ENCODE measurements around the gene DNAH14.

Gene DNAH14

DNA sequence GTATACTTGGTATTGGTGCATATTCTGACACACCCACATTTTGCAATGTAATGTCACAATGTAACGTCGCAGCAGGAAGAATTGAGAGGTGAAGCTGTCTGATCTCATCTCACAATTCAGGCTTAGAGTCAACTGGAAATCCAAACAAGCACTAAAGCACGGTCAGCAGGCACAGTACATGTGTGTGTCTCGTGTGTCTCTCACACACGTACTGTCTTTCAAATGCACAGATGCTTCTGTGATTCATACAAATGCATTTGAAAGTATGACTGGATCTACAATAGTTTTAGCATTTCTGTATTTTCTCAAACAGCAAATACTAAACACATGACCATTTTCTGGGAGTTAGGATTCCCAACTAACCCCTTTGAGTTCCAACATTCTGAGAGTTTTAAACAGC lies 471.5 kb downstream of the DNAH14 start:
- DNase-seq (ENCODE audit: low read depth in 2 of 2), result no peak

DNA sequence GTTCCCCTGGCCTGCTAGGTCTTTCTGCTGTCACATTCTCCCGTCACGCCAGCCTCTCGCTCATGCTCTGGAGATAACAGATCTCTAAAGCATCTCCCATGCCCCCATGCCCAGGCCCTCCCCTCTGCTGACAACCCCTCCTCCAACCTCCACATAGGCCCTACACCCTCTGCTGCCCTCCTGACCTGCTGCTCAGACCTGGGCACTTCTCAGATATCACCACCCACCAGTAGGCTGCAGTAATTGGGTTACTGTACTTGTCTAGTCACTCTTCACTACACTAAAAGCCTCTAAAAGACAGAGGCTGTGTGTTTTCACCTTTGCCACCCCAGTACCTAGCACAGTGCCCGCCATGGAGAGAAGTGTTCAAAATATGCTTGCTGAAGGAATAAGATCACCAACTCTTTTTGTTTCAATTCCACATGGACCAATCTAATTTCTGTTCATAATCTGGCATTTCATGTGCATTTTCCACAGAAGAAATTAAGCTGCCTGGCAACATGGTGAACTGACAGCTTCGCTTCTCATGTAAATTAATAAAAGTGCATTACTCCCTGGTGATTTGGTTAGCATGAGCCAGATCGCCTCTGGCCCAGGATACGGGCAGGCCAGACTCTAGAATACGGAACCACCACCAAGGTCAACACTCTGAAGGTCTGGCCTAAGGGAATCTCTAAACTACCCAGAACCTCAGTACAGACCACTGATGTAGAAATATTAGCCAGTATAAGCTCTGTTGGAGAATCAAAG lies 477.7 kb downstream of the DNAH14 start:
- no peak for DNase-seq (ENCODE audit: low read depth in 2 of 2)

DNA sequence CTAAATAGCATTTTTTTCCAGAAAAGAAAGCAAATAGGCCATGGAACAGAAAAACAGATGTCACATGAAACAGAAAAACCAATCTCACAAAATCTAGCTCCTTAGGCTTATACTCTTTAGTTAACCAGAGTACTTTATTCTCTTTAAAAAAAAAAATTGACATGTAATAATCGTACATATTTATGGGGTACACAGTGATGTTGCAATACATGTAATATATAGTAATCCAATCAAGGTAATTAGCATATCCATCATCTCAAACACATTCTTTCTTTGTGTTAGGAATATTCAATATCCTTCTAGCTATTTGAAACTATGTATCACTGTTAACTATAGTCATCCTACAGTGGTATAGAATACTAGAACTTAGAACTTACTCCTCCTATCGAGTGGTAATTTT lies 478.3 kb downstream of the DNAH14 start:
- no peak for DNase-seq (ENCODE audit: low read depth in 2 of 2)

DNA sequence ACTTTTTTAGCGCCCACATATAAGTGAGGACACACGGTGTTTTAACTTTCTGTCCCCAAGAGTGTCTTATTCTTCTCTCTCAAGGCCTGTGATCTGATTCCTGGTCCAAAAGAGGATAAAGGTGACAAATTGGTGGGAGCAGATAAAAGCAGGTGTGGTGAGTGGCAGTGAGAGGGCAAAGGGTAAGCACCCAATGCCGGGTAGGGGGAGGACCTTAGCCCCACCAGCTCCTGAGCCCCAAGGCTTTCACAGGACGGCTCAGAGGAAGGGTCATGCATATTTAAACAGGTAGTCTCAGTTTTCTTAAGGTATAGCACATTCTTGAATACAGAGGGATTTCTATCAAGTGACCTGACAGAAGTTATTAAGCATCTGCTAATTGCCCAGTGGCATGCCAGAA lies 478.8 kb downstream of the DNAH14 start:
- DNase-seq (ENCODE audit: low read depth in 2 of 2), result no peak

GRCh38 chr1:225409051-225409450 lies 479.6 kb downstream of the DNAH14 start:
- no peak for DNase-seq (ENCODE audit: low read depth in 2 of 2)

DNA sequence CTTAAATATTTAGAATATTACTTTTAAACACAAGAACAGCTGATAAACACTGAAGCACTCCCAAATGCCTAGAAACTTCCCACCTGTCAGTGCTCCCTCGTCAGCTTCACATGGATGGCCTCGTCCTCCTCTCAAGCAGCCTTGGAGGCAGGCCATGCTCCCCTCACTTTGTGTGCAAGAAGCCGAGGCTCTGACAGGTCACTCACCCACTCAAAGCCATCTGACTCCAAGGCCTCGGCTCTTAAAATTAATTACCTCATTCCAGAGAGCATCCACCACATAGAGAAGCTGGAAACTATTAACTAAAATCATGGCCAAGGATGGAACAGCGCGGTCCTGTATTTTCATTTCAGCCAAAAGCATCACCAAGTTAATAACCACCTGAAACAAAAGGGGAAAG lies 480.6 kb downstream of the DNAH14 start:
- DNase-seq (ENCODE audit: low read depth in 2 of 2), result no peak

DNA sequence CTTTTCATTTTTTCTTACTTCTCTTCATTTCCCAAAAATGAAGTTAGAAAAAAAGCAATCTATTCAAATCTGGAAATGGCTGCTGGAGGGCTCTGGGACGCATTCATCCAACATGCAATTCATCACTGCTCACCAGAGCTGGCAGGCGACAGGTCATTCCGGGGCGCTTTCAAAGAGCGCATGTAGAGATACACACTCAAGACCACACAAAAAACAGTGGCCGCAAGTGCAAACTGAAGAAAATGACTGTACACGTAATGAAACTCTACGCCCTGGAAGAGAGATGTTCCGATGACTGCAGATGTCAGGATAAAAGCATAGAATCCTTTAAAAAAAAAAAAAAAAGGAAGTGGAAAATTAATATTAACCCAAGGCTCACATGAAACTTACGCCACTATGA lies 482.8 kb downstream of the DNAH14 start:
- no peak for DNase-seq (ENCODE audit: low read depth in 2 of 2)

GRCh38 chr1:225412803-225413351 lies 483.4 kb downstream of the DNAH14 start:
- no peak for DNase-seq (ENCODE audit: low read depth in 2 of 2)

- no peak for DNase-seq (ENCODE audit: low read depth in 2 of 2)
Observed at GRCh38 chr1:225413708-225414375, 484.4 kb downstream of the DNAH14 start.

DNA sequence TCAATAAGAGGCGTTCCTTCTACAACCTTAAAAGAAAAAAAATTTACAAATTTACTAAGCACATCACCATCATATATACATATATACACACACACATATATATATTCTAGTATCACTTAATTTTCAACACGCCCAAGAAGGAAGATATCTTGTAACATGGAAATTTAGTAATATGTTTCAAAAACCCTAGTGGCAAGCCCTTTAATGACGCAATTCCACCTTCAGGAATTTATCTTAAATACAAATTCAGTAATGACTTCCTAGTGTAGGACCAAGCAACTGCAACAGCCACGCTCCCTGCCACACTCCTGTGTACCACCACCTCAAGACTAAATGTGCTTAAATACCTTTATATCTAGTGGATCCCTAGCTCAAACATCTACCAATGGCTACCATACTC lies 485.8 kb downstream of the DNAH14 start:
- no peak for DNase-seq (ENCODE audit: low read depth in 2 of 2)

DNA sequence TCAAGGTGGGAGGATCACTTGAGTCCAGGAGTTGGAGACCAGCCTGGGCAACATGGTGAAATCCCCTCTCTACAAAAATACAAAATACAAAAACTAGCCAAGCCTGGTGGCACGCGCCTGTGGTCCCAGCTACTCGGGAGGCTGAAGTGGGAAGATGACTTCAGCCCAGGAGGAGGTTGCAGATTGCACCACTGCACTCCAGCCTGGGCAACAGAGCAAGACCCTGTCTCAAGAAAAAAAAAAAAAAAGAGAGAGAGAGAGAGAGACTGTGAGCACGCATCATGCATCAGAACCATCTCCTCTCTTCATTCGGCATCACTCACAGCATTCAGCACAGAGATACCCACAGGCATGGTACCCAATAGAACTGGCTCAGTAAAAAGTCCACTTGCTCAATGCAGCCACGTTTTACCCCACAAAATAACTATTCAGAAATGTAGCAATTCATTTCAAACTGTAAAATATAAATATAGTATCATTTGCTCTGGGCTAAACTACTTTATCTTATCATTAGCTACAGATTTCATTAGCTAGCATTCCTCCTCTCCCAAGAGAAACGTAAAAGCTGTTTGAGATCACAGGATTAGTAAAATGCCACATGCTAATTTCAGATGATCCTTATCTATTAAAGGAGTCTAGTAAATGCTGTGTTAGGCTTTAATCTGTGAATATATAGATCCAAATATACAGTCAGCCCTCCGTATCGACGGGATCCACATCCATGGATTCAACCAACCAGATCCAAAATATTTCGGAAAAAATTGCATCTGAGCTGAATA lies 486.7 kb downstream of the DNAH14 start:
- no peak for DNase-seq (ENCODE audit: low read depth in 2 of 2)

DNA sequence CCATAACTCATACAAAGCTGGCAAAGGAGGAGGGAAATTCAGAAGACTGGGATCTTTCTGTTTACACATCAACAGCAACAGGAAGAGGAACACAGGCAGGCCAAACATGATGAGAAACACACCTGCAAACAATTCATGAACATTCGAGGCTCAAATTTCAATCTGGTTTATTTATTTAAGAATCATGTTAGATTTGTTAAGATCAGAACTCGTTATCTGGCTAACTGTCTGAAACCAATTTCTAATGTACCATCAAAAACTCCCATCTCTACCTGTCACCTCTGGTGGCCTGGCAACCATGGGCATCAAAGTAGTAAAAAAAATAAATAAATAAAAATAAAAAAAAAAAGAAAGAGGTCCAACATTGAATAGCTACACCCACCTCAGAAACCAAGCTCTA lies 488.6 kb downstream of the DNAH14 start:
- no peak for DNase-seq (ENCODE audit: low read depth in 2 of 2)

GRCh38 chr1:225418598-225418997 lies 489.1 kb downstream of the DNAH14 start:
- no peak for DNase-seq (ENCODE audit: low read depth in 2 of 2)

DNA sequence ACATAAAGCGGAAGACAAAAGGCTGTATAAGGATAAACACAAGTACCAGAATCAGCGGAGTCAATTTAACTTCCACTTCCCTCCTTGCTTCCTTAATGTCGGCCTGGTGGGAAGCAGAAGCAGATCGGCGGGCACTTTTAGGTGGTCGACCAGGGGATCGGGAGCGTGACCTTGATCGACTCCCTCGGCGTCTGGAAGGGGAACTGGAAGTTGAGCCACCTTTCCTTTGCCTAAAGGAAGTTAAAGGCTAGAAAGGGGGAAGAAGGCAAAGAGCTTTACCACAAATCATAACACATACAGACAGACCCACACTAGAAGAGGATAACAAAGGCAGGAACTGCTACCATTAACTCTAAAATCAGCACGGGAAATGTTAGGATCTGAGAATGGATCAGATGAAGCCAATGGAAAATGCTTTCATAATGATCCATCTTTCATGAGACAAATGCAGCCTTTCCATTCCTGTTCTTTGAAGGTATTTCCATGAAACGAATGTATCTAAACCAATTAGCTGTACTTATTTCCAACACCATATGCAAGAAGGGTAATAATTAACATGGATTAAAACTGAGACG lies 492.6 kb downstream of the DNAH14 start:
- DNase-seq (ENCODE audit: low read depth in 2 of 2), result no peak

DNA sequence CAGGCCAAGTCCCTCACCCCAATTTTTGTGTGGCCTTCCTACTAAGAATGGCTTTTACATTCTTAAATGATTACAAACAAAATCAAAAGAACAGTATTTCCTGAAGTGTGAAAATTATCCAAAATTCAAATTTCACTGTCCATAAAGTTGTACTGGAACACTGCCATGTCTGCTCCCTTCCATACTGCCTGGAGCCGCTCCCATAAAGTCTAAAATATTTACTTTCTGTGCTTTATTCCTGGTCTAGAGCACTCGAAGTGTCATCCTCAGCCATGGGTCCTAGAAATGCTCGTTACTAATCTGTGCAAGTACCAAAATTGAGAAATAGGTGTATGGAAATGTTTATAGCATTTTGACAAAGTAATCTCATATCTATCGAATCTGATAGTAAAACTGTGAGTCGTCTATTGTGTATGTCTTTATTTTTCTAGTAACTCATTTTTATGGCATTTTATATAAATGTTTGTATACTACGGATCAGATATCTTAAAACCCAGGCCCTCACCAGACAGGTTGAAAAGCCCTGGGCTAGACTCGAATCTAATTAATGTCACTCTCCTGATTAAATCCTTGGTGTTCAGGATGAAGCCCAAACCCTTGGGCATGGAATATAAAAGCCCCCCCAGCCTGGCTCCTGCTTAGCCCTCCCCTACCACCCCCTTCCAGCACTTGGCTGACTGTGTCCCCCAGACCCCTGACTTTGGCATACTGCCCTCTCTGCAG lies 493.5 kb downstream of the DNAH14 start:
- no peak for DNase-seq (ENCODE audit: low read depth in 2 of 2)

- DNase-seq (ENCODE audit: low read depth in 2 of 2), result no peak
Observed at GRCh38 chr1:225423518-225423855, 494.0 kb downstream of the DNAH14 start.

DNA sequence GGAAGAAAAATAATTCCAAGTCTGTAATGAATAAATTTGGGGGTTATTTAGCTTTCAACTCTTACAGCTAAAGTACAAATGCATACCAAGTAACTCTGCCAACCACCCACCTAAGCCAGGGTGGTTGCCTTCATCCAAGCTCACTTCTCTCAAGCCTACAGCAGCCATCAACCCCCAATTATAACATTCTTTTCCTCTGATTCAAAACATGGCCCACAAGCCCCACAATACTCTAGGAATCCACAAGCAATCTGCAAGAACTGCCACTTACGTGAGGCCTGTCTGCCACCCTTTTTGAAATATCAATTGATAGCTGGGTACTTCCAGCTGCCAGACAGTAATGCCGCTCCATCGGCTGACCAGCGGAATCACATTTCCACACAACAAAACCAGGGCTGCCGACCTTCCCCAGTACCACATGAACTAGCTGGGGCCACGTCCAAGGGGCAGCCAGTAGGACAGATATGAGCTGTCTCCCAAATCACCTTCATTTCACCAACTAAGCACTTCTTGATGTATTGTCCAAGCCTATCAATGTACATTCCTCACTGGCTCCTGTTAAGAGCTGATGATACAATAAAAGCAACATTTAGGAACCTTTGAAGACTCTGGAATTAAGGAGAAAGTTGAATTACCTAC lies 495.2 kb downstream of the DNAH14 start:
- DNase-seq (ENCODE audit: low read depth in 2 of 2), result no peak

GRCh38 chr1:225425201-225425786 lies 495.8 kb downstream of the DNAH14 start:
- DNase-seq (ENCODE audit: low read depth in 2 of 2), result no peak

DNA sequence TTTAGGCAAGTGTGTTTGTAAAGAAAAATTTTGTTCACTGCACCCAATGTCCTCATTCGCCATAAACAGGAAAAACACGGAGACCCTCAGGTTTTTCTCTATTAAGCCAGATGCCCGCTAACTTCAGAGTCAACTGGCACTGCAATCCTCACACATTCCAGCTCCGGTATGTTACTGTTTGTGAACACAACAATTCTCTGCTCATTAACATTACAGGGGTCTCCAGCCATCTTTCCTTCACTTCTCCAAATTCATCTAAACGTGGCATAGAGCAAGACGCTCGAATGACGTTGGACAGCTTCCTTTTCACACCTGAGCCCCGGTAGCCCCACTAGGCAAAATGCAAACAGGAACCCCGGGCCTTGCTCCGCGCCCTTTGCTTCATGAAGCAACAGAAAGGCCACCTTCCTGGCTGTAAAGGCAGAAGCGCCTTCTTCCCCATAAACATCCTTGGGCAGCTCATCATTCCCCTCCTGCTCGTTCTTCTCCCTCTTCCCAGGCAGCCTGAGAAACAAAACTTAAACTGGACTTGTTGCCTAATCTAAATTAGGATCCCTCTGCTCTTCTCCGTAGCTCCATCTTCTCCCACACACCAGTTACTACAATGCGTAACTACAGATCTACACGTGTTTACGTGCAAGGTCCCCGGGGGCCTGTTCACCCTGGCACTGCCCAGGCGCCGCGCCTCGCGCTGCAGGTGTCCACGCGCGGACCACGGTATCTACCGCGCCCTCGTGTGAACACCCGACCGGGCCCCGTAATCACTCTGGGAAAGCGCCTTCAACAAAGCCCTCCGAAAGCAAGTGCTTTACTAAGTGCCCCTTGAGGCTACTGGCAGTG lies 497.1 kb downstream of the DNAH14 start:
- no peak for DNase-seq (ENCODE audit: low read depth in 2 of 2)
